ENCODE results near the gene CD8A. TPM values are rescaled to one million over a fixed set of nuclear protein-coding genes. Genes with fewer than 3 reads are reported as not detected.
"Not testable (repeated sequence)": the region's sequence is repeated elsewhere in the genome, so short reads cannot be mapped to it uniquely, and the experiment has no call there.

CD8A gene
- total RNA-seq, 2 donors from 2014 or later, result 1.3 to 1.9 TPM

- intact Hi-C loops (cut with DNase I), result no loop called here
- no peak for DNase-seq (ENCODE audit: low spot score)
Observed at GRCh38 chr2:86747711-86748639, 42.7 kb downstream of the CD8A start.

GRCh38 chr2:86746939-86747338, 43.8 kb downstream of the CD8A start:
- intact Hi-C loops (cut with DNase I), result no loop called here
- DNase-seq (ENCODE audit: low spot score), result no peak

GRCh38 chr2:86744152-86744551, 46.6 kb downstream of the CD8A start:
- no peak for DNase-seq (ENCODE audit: low spot score)
- intact Hi-C loops (cut with DNase I), result no loop called here

GRCh38 chr2:86741889-86742498, 48.7 kb downstream of the CD8A start:
- intact Hi-C loops (cut with DNase I); DNase-seq (ENCODE audit: low spot score): not testable (repeated sequence)

- DNase-seq (ENCODE audit: low spot score); intact Hi-C loops (cut with DNase I): not testable (repeated sequence)
Observed at GRCh38 chr2:86739889-86740288, 50.8 kb downstream of the CD8A start.

- intact Hi-C loops (cut with DNase I); DNase-seq (ENCODE audit: low spot score): not testable (repeated sequence)
Observed at GRCh38 chr2:86739485-86739884, 51.2 kb downstream of the CD8A start.

- intact Hi-C loops (cut with DNase I); DNase-seq (ENCODE audit: low spot score): not testable (repeated sequence)
Observed at GRCh38 chr2:86734896-86735295, 55.8 kb downstream of the CD8A start.

Other genes starting within 250 kb of the CD8A start
- gene CHMP3, start 227.5 kb downstream of the CD8A start, total RNA-seq, result 100 to 1,000 TPM; 166 to 167 TPM
- gene RNF103, start 167.0 kb downstream of the CD8A start, total RNA-seq, result 10 to 100 TPM; 29.0 to 37.0 TPM
- gene RMND5A, start 70.6 kb downstream of the CD8A start, total RNA-seq, result 10 to 100 TPM; 20.3 to 22.9 TPM
- gene CD8B, start 71.0 kb upstream of the CD8A start, total RNA-seq, result under 1 TPM; 0.37 to 1.00 TPM
- gene RGPD1, start 151.2 kb upstream of the CD8A start, total RNA-seq, result 1 to 10 TPM in 1 of 2 donors, not detected in 1; 2.2 TPM
- 1 to 10 TPM in 1 of 2 donors, under 1 TPM in 1; 0.42 to 1.4 TPM for gene PLGLB1, start 230.9 kb upstream of the CD8A start, total RNA-seq